GM19395 (cell line): Measurements from ENCODE around the gene ARID2.

ENCODE experiments used
- ATAC-seq: cut with Tn5 transposase; IDR thresholded peaks from one replicate; pipeline ENCODE4 v1.9.1; 2021; ENCODE audit warnings: mild to moderate bottlenecking, moderate library complexity; ENCODE audit not compliant: unreplicated experiment

The ARID2 gene

DNA sequence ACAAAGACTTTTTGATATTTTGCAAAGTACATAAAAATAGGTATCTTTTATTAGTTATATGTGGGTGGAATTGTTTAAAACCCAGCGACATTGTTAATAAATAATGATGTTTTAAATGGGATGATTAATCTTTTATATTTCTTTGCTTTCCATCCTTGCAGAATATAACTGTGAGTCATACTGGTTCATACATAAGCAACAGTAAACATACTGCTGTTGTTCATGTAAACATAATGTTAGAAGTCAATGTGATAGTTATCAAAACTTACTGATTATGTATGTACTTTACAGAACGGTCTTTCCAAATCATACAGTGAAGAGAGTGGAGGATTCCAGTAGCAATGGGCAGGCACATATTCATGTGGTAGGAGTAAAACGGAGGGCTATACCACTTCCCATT lies 119.8 kb downstream of the ARID2 start:
- ATAC-seq: no peak

DNA sequence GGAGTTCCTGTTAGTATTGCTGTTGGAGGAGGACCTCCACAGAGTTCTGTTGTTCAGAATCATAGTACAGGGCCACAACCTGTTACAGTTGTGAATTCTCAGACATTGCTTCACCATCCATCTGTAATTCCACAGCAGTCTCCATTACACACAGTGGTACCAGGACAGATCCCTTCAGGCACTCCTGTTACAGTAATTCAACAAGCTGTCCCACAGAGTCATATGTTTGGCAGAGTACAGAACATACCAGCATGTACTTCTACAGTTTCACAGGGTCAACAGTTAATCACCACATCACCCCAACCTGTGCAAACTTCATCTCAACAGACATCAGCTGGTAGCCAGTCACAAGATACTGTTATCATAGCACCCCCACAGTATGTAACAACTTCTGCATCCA lies 120.8 kb downstream of the ARID2 start:
- ATAC-seq: no peak

DNA sequence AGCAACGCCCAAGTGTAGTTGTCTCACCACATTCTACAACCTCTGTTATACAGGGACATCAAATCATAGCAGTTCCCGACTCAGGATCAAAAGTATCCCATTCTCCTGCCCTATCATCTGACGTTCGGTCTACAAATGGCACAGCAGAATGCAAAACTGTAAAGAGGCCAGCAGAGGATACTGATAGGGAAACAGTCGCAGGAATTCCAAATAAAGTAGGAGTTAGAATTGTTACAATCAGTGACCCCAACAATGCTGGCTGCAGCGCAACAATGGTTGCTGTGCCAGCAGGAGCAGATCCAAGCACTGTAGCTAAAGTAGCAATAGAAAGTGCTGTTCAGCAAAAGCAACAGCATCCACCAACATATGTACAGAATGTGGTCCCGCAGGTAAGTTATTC lies 123.0 kb downstream of the ARID2 start:
- ATAC-seq: no peak

DNA sequence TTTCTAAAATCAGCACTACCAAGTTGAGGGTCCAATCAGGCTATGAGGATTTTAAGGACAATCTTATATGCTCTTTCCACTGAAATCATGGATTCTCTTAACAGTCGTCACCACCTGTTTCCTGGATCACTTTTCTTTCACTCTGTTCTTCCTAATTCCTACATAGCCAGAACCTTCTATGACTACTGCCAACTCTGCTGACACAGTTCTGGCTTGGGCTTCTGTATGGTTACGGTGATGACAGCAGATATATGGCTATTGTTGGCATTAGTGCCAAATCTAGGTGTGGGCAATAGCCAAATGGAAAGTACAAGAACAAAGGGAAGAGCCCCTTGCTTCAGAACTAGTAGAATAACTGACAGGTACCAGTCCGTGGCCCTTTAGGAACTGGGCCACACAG lies 124.0 kb downstream of the ARID2 start:
- no peak for ATAC-seq

DNA sequence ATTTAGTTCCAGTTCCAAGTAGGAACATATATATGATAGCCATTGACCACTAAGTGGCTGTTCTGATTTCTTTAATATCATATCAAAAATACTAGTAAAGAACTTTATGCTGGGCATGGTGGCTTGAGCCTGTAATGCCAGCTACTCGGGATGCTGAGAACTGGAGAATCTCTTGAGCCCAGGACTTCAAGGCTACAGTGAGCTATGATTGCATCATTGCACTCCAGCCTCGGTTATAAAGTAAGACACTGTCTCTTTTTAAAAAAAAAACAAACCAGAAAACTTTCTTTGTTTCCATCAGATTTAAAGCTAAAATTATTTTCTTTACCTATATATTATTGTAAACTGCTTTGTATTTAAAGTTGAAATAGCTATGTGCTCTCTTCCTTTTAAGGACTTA lies 133.8 kb downstream of the ARID2 start:
- no peak for ATAC-seq

DNA sequence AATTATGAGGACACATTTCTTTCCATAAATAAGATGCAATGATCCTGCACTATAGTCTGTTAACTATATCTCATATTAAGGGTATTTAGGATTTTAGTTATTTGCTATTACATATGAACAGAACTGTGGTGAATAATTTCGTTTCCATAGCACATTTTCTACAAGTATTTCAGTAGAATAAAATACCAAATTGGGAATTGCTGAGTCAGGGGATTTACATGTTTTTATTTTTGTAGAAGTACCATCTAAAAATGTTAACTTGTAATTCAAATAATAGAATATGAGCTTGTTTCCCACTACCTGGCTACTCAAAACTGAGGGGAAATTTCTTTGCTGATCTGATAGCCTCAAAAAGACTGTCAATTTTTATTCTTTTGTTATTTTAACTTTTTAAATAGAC lies 136.8 kb downstream of the ARID2 start:
- ATAC-seq: no peak

DNA sequence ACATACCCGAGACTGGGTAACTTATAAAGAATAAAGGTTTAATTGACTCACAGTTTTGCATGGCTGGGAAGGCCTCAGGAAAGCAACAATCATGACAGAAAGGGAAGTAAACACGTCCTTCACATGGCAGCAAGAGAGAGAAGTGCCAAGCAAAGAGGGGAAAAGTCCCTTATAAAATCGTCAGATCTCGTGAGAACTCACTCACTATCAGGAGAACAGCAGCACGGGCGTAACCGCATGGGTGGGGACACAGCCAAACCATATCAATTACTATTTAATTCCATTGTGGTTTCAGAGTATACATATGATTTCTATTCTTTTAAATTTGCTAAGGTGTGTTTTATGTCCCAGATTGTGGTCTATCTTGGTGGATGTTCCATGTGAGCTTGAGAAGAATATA lies 142.9 kb downstream of the ARID2 start:
- no peak for ATAC-seq

DNA sequence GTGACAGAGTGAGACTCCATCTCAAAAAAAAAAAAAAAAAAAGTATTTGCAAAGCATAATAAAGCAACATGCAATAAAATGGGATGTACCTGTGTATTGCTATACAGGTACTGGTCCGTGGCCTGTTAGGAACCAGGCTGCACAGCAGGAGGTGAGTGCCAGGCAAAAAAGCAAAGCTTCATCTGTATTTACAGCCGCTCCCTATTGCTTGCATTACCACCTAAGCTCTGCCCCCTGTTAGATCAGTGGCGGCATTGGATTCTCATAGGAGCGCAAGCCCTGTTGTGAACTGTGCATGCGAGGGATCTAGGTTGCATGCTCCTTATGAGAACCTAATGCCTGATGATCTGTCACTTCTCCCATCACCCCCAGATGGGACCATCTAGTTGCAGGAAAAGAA lies 147.6 kb downstream of the ARID2 start:
- ATAC-seq: no peak

DNA sequence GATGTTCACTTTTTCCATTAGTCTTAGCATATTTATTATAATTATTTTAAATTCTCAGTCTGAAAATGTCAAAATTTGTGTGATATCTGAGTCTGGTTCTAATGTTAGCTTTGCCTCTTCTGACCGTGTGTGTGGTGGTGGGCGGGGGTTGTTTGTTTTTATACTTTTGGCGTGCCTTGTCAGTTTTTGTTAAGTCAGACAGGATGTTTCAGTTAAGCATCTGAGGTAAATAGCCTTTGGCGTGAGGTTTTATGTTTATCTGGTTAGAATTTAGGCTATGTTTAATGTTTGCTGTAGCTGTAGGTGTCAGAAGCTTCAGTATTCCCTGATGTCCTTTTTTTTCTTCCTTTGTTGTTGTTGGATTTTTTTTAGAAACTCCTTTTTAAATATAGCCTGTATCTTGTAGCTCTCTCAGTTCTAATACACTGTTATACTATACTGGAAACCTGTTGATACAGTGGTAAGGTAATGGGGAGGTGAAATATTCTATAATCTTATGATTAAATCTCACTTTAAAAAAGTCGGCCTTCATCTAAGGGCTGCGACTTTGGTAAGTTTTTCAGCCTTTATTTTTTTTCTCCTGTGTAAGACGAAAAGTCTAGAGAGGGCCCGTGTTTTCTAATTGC lies 149.2 kb downstream of the ARID2 start:
- no peak for ATAC-seq

DNA sequence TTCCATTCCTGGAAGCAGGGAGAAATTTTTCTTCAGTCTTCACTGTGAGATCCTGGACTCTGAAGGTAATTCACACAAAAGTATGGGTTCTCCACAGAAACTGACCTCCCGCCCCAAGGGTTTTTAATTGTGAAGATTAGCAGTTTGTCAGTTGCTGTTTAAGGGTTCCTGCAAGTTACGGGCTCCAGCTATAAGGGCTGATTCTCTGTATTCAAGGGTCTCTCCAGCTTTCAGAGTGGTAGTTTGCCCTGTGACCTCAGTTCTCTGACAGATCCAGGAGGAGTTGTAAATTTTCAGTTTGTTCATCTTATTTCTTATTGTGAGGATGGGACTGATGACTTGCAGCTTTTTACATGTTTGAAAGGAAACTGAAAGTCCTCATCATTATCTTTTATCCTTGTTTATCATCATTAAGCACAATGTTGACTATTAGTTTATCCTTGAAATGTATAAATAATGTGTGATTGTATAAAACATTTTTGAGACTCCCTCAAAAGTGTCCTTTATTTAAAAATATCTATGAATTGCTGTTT lies 149.9 kb downstream of the ARID2 start:
- no peak for ATAC-seq

DNA sequence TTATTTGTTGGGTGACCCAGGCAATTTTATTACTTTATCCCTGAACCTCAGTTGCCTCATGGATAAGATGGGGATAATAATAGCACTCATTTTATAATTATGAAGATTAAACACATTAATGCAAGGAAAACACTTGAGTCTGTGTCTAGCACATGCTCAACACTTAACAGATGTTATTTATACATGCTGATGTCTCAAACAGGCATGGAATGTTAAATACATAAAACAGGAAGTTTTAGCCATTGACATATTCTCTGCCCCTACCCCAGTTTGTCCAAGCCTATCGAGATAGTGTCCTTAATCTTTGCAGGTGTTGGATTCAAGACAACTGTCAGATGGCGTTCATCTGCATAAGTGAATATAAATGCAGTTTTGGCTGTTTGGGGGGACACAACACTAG lies 151.0 kb downstream of the ARID2 start:
- no peak for ATAC-seq

DNA sequence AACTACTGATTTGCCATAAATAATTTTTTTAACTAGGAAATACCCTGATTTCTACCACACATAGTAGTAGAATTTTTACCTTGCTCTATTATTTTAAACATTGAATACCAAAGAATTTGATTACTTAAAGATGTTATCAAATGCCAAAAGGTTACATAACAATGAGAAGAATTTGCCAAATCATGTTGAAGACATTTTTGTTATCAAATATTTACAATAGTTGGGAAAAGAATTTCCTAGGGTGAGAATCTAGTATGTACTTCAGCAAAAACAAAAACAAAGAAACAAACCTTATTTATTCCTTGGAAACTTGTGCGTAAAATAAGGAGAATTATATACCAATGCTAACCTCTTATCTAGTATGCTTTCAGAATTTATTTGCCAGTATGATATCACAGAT lies 153.7 kb downstream of the ARID2 start:
- ATAC-seq: no peak

DNA sequence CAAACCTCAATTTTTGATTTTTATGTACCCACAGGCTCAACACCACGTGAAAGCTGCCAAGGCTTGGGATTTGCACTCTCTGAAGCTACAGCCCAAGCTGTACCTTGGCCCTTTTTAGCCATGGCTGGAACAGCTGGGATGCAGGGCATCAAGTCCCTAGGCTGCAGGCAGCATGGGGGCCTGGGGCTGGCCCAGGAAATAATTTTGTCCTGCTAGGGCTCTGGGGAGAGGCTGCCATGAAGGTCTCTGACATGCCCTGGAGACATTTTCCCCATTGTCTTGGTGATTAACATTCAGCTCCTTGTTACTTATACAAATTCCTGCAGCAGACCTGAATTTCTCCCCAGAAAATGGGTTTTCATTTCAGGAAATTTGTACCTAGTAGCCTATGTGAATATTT lies 157.2 kb downstream of the ARID2 start:
- ATAC-seq: no peak

DNA sequence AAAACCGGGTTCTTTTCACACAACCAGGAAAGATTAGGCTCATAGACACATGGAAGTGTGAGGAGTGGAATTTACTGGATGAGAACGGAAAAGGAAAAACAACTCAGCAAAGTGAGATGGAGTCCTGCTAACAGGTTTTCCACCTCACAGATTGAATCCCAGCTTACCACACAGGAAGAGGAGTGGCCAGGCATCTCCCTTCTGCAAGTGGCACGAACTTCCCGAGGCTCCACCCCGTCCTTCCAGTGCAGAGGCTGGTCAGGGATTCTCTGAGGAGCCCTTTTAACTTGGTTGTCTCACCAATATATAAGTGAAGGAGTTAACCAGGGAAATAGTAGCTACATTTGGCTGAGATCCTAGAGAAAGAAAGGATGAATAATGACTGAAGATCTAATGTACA lies 158.0 kb downstream of the ARID2 start:
- ATAC-seq: no peak

DNA sequence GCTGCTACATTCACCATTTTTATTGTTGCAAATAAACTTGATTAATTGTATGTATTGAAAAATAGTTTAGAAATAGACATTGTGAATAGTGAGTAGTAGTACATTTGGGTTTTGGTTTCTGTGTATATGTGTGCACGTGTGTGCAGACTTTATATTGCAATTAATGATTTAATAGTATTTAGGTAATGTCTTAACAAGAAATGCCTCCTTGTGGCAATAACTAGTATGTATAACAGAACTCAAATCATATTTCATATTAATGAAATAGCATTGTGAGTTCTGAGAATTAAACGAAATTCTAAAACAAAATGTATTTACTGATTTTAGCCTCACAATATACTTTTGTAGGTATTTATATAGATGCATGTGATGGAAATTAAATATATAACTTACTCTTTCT lies 160.8 kb downstream of the ARID2 start:
- no peak for ATAC-seq

DNA sequence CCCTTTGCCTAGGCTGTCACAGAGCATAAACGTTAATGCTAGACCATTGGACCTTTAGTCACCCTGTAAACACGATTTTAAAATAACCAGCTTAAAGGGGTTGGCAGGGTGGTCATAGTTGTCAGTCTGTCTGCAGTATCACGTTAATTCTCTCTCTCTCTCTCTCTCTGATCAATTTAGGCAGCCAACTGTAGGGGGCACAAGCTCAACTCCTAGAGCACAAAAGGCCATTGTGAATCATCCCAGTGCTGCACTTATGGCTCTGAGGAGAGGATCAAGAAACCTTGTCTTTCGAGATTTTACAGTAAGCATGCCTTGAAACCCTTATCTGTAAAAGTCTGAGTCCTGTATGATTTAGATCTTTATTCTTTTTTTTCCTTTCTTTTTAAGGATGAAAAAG lies 163.7 kb downstream of the ARID2 start:
- ATAC-seq: no peak

DNA sequence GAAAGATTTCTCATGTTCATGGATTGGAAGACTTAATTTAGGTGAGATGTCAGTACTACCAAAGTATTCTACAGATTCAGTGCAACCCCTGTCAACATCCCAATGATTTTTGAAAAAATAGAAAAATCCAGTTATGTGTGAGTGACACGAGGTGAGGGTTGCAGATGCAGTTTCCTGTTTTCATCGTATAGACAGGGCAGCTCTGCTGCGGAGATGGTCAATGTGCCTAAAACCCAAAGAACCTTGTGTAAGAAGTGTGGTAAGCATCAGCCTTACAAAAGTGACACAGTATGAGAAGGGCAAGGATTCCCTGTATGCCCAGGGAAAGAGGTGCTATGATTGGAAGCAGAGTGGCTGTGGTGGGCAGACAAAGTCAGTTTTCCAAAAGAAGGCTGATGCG lies 166.5 kb downstream of the ARID2 start:
- ATAC-seq: no peak

DNA sequence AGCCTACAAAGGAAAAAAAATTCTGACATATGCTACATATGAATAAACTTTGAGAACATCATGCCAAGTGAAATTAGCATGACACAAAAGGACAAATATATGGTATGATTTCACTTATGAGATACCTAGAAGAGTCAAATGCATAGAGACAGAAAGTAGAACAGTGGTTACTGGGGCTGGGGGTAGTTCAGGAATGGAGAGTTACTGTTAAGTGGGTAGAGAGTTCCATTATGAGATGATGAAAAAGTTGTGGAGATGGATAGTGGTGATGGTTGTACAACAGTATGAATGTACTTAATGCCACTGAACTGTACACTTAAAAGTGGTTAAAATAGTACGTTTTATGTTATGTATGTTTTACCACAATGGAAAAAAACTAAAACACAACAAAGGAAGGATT lies 168.6 kb downstream of the ARID2 start:
- no peak for ATAC-seq

DNA sequence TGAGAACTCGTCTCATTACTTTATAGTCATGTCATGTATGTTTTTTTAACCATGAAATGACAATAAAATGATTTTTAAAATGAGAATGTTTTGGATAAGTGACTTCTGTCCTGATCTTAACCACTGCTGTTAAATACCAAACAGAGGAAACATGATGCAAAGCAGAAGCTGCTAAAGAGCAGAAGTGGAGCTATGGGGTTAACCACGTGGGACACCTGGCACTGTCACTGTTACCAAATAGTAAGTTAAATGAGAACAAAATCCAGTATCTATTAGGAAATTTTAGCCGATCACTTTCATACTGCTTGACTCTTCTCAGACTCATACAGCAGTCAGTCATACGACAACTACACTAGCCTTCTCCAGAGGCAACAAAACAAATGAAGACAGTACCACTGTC lies 178.4 kb downstream of the ARID2 start:
- peak; percentile 81 for ATAC-seq

DNA sequence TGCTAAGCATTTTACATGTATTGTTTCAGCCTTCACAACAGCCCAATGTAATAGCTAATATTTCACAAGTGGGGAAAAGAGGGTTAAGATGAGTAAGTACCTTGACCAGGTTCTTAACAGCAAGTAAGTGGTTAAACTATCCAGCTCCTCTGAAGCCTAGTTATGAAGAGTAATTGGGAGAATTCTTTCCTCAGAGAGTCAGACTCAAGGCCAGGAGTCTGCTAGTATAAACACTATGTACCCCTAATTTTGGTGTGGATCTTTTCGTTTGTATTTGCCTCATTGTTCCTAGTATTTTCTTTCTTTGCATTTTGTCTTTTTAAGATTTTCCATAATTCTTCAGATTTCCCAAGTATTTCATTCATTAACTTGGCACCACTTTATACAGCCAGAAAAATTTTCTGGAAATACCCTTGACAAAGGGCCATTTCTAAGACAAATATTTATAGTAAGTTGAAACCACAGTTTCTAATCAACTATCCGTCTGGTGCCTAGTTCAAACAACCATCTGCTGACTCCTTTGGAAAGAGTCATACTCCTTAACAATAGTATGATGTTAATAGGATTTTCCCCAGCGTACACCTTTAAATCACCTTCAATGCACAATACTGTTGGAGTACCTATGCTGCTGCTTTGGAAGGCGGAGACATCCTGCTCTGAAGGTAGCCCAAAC lies 179.7 kb downstream of the ARID2 start:
- no peak for ATAC-seq

DNA sequence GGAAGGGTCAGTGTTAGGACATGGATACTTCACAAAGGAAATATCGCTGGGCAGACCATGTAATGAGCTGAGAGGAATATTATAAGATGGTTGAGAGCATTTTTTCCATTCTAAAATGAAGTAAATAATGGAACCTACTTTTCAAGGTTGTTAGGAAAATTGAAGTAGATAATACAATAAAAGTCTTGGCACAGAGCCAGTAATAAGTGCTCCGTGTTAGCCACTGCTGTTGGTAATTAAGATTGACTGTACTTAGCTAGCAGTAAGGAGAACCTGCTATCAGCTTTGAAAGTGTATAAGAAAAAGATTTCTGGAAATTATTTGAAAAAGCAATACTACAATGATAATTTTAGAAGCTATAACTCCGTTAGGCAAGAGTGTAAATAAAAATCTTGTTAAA lies 183.3 kb downstream of the ARID2 start:
- ATAC-seq: no peak

DNA sequence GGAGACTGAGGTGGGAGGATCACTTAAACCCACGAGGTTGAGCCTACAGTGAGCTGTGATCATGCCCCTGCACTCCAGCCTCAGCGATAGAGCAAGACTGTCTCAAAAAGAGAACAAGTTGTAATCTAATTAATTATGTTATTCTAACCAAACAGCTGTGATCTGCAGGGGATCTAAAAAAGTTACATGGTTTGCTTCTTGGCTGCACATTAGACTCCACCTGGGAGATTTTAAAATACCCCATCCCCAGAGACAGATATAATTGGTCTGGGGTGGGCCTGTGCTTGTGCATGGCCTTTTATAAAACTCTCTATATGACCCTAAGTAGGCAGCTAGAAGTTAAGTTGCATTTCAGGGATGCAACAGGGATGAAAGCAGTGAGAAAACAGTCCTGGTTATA lies 184.1 kb downstream of the ARID2 start:
- no peak for ATAC-seq

DNA sequence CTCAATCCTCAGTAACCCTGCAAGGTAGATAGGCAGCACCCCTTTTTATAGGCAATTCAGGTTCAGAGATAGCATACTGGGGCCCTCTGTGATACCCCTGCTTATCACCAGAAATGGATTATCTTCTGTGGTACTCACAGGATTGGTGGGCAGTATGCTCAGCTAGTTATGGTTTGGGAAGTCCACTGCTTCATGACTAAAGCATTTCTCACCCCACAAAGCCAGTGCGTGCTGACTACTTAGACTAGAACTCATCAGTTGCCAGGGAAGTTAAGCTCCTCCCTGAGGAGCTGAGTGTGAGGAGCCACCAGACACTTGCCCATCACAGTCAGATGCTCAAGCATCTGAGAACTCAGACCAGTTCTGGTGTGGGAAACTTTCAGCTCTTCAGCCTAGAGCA lies 184.6 kb downstream of the ARID2 start:
- ATAC-seq: no peak
